Tibial nerve (tissue), 3 donors: Measurements from ENCODE around the gene SNX9.
"Not testable (repeated sequence)": the region's sequence is repeated elsewhere in the genome, so short reads cannot be mapped to it uniquely, and the experiment has no call there.

ENCODE experiments used
- POLR2A ChIP-seq, 2 donors: fragments of 450-650 bp; IDR thresholded peaks; one replicate each; pipeline ENCODE4 v1.6.1; 2017; ENCODE audit warnings: antibody characterized with exemption in 2 of 2, mild to moderate bottlenecking in 2 of 2, moderate library complexity in 2 of 2
- TF ChIP-seq, protein P1 (sequence below), 5 experiments: fragments of 200-600 bp in 3 of 5; fragments of 450-650 bp in 2 of 5; sonication (generic) in 3 of 5; IDR thresholded peaks; one replicate each; pipeline ENCODE4 v1.5.1; 2016 to 2019; ENCODE audit warnings: antibody characterized with exemption in 5 of 5, mild to moderate bottlenecking in 3 of 5, moderate library complexity in 2 of 5

DNA sequence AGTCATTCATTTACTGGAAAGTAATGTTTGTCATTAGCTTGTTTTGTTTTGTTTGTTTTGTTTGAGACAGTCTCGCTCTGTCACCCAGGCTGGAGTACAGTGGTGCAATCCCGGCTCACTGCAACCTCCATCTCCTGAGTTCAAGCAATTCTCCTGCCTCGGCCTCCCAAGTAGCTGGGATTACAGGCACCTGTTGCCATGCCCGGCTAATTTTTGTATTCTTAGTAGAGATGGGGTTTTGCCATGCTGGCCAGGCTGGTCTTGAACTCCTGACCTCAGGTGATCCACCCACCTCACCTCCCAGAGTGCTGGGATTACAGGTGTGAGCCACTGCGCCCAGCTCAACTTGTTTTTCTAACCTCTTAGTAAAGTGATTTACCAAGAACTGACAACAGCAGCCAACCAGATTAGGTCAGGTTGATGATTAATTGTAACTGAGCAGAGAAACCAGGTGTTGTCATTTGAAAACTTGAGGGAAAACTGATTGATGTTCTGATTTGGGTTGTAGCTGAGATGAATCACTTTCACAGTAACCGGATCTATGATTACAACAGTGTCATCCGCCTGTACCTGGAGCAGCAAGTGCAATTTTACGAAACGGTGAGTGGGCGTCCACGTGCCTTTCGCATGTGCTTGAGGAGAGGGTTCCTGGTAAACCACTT is 117.5 kb downstream of the SNX9 start:
- TF ChIP-seq, protein P1, sequence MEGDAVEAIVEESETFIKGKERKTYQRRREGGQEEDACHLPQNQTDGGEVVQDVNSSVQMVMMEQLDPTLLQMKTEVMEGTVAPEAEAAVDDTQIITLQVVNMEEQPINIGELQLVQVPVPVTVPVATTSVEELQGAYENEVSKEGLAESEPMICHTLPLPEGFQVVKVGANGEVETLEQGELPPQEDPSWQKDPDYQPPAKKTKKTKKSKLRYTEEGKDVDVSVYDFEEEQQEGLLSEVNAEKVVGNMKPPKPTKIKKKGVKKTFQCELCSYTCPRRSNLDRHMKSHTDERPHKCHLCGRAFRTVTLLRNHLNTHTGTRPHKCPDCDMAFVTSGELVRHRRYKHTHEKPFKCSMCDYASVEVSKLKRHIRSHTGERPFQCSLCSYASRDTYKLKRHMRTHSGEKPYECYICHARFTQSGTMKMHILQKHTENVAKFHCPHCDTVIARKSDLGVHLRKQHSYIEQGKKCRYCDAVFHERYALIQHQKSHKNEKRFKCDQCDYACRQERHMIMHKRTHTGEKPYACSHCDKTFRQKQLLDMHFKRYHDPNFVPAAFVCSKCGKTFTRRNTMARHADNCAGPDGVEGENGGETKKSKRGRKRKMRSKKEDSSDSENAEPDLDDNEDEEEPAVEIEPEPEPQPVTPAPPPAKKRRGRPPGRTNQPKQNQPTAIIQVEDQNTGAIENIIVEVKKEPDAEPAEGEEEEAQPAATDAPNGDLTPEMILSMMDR (IDR thresholded peaks at IDR 0.05), result not testable (repeated sequence)
- not testable (repeated sequence) for TF ChIP-seq POLR2A (IDR thresholded peaks at IDR 0.05)
